GM10847 (cell line): ENCODE data around the gene TFAM.

ENCODE experiments used
- POLR2A ChIP-seq: IDR thresholded peaks from 2 replicates; pipeline ENCODE4 v1.6.1; 2011; ENCODE audit not compliant: insufficient read length; ENCODE audit errors: extremely low read depth

TFAM gene

GRCh38 chr10:58439632-58440364 lies 54.6 kb downstream of the TFAM start:
- no peak for TF ChIP-seq POLR2A

GRCh38 chr10:58440484-58440883 lies 55.3 kb downstream of the TFAM start:
- no peak for TF ChIP-seq POLR2A

- TF ChIP-seq POLR2A = no peak
Measured at GRCh38 chr10:58444321-58444720, 59.1 kb downstream of the TFAM start.

- no peak for TF ChIP-seq POLR2A
Measured at GRCh38 chr10:58444876-58445275, 59.7 kb downstream of the TFAM start.

- TF ChIP-seq POLR2A = no peak
Measured at GRCh38 chr10:58448121-58448935, 63.1 kb downstream of the TFAM start.
